ENCODE data around the gene TET2.

- TF ChIP-seq CTCF (conservative IDR thresholded peaks at IDR 0.05; ENCODE audit: low read depth, low read length) (no peak), EZH2 (IDR thresholded peaks at IDR 0.05; ENCODE audit: borderline replicate concordance, low read depth, low read length, poor library complexity, severe bottlenecking) (no peak)
Measured at GRCh38 chr4:105139646-105140045, 7.0 kb upstream of the TET2 start.

All from A673 (cell line).